GM21423 (cell line): ENCODE results near the gene TSPAN11.
"Not testable (repeated sequence)": the region's sequence is repeated elsewhere in the genome, so short reads cannot be mapped to it uniquely, and the experiment has no call there.

Source experiments
- ATAC-seq: cut with Tn5 transposase; IDR thresholded peaks from one replicate; pipeline ENCODE4 v1.9.1; 2021; ENCODE audit warnings: mild to moderate bottlenecking, moderate library complexity; ENCODE audit not compliant: unreplicated experiment

The TSPAN11 gene, protein sequence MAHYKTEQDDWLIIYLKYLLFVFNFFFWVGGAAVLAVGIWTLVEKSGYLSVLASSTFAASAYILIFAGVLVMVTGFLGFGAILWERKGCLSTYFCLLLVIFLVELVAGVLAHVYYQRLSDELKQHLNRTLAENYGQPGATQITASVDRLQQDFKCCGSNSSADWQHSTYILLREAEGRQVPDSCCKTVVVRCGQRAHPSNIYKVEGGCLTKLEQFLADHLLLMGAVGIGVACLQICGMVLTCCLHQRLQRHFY

DNA sequence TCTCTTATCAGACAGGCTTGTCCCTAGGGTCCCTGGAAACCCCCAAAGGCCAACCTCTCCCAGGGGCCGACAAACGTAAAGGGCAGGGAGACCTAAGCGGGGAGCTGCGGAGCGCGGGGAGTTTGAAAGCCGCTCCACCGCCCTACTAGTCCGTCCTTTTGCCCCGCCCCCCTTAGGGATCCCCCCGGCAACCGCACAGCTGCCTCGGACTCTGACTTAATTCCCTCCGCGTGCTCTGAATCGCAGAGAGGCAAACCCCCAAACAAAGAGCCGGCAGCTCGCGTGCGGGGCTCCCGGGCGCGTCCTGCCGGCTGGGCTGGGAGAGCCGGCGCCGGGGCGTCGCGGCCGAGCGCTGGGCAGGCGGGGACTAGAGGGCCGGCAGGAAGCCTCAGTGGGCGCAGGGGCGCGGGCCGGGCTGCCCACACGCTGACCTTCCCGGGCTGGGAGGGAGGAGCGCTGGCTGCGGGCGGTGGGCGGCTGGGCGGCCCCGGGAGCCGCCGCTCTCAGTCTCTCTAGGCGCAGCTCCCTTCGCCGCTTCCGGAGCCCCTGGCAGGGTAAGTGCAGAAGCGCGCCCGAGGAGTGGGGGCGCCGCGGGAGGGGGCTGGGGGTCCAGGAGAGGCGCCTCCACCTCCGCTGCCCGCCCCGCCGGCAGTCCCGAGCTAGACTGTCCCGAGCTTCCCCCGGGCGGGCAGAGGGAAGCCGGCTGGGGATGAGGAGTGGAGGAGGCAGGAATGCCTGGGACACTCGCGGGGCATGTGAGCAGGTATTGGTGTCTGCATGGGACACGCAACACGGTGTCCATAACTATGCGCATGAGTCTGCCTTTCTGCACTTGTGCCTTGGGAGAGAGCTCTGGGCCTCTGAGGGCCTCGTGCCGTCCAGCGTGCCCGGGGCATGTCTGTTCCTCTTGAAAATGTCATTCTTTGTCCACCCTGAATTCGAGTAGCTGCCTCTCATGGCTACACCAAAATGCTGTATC, at the start of gene TSPAN11:
TSPAN11 (plus strand) TSS at position 506 of the 979 bp plus-strand sequence. CDS start 27,244 bp downstream, outside the sequence.
- ATAC-seq = no peak

DNA sequence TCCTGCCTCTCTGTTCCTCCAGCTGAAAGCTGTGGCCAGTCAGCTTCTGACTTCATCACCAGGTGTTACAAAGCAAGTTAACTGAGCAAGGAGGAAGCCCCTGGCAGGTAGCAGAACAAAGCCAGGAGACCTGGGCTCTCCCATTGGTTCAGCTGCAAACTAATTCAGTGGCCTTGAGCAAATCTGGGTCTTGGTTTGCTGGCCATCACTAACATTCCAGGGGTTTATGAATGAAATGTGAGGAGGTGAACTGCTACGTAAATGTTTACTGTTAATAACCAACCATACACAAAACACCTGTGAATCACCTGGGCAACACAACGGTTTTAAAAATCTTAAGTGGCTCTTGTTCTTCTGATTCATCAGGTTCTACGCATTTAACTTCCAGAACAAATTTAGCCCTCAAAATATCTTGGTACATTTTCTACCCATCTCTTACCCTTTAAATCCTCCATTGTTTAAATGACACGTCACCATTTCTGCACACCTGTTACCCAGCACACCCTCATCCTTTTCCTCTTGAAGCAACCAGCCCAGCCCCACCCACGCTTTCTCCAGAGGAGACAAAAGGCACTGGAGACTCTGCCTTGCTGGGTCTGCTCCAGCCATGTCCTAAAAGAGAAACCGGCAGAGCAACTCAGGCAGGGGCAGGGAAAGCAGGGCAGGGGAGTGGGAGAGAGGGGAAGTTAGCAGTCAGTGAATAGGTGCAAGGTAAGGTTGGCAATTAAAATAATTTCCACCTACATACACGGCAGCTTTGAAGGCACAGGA, 49.3 kb upstream of the TSPAN11 start:
- ATAC-seq = no peak

DNA sequence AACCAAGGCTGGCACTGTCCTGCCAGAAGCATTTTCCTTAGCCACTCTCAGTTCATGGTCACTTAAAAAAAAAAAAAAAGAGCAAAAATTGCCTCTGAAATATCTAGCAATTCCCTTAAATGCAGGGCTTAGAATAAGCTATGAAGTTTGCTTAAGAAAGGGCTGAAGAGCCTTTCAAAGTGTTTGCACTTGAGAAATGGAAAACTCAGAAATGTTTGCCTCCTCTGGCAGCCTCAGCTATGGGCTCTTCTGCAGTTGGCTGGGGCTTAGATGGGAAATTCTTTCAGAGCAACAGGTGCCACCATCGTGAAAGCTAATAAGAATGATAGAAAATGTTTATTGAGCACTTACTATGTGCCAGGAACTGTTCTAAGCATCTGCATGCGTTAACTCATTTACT, 48.5 kb upstream of the TSPAN11 start:
- no peak for ATAC-seq

DNA sequence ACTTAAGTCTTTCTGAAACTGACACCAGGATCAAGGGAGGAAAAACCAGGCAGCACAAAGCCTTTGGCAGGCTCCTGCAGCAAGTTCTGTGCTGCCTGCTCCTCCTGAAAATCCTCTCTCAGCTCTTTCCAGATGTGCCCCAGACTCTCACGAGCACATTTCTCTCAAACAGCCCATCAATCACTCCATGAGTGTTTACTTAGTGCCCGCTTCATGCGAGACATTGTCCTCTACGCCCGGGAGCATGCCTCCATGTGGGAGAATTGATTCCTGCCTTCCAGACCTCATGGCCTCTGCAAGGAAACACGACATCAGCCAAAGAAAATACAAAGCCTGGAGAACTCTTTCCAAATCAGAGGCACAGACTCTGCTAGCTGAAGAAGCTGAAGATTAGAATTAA, 46.5 kb upstream of the TSPAN11 start:
- no peak for ATAC-seq

DNA sequence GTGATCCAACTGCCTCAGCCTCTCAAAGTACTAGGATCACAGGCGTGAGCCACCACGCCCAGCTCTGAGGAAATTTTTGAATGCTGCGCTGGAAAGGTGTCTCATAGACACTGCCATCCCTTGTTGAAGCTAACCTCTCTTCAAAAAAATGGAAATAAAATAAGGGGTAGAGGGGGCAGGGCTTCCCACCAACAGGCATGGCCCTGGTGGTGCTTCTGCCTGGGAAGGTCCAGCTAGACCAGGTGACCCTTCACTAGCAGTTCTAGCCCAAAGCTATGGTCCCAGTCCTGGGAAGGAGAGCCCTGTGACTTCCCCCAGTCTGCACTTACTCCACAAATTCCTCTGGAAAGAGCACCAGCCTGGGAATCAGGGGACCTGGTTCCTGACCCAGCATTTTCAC, 45.7 kb upstream of the TSPAN11 start:
- no peak for ATAC-seq

DNA sequence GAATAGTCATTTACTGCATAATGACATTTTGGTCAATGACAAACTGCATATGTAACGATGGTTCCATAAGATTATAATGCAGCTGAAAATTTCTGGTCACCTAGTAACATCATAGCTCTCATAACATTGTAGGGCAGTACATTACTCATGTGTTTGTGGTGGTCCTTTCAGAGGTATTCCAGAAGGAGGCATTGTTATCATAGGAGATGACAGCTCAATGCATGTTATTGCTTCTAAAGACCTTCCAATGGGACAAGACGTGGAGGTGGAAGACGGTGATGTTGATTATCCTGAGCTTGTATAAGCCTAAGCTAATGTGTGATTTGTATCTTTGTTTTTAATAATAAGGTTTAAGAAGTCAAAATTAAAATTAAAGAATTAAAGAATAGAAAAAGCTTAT, 43.8 kb upstream of the TSPAN11 start:
- ATAC-seq = no peak

DNA sequence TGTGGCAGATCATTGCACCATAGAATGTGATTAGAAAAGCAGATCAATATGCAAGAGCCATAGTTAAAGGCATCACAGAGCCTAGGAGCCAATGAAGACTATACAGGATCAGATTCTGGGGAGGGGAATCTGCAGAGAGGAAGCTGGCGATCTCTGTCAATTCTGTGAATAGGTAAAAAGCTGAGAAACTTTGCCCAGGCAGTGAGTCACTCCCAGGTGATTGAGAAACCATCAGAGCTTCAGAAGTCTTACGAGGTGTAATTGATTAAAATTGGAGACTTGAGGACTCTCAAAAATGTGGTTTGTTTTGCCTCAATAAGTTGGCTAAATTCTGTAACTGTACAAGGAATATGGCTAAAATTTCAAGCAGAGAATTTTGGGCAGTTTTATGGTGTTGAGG, 41.7 kb upstream of the TSPAN11 start:
- ATAC-seq = no peak

DNA sequence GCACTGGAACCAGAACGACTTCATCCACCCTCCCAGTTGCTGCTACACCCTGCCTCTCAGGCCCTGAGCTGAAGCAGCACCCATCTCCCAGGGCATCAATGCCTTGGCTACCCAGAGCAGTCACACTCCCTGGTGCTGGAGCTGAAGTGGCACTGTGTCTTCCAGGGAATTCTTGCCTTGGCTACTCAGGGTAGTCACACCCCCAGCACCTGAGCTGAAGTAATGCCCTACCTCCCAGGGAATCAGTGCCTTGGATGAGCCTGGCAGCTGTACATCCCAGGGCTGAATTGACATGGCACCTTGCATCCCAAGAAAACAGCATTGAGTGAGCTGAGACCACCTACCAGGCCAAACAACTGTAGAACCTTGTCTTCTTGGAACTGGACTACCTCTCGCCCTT, 41.2 kb upstream of the TSPAN11 start:
- no peak for ATAC-seq

DNA sequence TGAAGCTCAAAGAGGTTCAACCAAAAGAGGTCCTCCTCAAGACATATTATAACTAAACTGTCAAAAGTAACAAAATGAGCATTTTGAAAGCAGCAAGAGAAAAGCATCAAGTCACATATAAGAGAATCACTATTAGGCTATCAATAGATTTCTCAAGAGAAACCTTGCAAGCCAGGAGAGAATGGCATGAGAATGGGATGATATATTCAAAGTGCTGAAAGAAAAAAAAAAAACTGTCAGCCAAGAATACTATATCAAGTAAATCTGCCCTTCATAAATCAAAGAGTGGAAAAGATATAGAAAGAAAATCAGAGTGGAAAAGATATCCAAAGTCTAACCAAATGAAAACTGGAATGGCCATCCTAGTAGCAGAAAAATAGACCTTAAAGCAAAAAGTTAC, 39.3 kb upstream of the TSPAN11 start:
- ATAC-seq = no peak

DNA sequence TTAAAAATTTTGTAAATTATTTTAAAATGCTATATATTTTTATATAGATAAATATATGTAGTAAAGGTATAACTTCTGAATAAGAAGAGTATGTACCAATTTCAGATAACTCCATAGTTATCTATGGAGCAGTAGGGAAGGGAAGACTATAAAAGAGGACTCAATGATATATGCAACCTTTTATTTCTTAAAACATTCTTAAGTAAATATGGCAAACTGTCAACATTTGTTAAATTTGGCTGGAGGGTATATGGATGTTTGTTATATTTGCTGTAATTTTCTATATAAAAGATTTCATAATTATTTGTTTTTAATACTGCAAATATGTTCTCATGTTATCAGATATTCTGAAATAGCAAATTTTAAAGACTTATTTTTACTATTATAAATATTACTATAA, 38.3 kb upstream of the TSPAN11 start:
- no peak for ATAC-seq

DNA sequence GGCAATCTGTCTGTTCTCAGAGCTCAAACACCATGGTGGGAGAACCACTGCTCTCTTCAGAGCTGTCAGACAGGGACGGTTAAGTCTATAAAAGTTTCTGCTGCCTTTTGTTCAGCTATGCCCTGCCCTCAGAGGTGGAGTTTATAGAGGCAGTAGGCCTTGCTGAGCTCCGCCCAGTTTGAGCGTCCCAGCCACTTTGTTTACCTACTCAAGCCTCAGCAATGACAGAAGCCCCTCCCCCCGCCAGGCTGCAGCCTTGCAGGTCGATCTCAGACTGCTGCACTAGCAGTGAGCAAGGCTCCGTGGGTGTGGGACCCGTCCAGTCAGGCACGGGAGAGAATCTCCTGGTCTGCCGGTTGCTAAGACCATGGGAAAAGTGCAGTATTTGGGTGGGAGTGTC, 32.0 kb upstream of the TSPAN11 start:
- ATAC-seq = not testable (repeated sequence)

DNA sequence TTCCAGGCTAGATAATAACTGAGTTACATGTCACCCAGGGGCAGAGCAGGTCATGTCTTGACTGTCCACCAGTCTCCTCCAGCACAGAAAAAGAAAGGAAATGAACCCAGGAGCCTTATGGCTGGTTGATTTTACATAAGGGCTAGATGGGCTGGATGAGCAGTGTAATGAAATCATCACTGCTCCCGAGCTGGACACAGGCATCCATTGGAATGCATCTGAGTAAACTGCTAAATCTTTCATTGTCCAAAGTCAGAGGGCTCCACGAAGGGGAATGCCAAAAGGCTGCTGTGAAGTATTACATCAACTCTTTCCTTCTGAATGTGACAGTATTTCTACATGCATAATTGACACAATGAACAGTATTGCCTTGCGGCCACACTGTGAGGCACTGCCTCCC, 30.1 kb upstream of the TSPAN11 start:
- no peak for ATAC-seq

DNA sequence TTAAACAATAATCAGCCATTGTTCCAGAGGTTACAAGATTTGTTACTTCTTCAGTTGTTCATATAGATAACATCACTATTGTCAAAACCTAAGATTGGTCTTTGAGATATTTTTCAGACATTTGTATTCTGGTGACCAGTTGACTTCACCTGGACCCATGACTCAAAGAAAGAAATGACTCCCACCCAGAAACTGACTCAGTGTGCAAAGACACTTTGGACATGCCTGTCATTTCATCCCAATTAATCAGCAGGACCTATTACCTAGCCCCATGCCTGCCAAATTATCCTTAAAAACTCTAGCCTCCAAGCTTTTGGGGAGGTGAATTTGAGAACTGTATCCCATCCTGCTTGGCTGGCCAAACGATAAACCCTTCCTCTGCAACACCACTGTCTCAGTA, 27.7 kb upstream of the TSPAN11 start:
- ATAC-seq = no peak

DNA sequence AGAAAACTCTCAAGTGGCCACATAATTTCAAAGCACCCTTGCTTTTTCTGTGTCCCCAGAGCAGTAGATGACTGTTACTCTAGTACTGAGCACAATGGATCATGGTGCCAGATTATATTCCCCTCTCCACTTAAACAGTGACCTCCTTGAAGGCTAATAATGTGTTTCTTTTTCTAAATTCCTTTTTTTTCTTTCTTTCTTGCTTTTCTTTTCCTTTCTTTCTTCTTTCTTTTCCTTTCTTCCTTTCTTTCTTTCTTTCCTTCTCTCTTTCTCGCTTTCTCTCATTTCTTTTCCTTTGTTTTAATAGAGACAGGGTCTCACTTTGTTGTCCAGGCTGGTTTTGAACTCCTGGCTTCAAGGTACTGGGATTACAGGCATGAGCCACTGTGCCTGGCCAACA, 26.2 kb upstream of the TSPAN11 start:
- no peak for ATAC-seq

DNA sequence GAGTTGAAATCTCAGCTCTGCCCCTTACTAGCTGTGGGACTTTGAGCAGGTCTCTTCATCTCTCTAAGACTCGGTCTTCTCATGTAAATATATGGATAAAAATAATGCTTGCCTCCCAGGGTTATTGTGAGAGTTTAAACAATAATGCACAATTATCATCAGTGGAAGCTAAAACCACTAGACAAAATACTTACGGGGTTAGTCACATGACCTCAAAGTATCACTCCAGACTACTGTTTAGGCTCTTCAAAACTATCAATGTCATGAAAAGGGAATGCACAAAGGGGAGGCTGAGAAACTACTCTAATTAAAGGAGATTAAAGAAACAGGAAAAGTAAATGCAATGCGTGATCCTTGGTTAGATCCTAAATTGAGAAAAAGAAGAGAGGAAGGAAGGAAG, 24.5 kb upstream of the TSPAN11 start:
- no peak for ATAC-seq

DNA sequence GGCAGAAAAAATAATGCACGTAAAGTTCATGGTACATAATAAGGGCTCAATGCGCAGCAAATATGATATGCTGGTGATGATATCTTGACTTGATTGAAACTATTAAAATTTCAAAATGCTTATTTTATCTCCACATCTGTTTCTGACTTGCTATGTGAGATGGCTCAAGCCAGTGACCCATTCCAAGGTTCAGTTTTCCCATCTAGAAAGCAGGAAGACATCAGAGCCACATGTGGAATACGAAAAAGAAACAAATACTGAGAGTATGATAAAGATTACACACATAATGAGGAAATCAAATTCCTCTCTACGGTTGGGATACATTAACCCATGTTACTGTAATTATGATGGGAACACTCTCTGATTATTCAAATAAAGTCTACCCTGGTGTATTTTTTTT, 24.0 kb upstream of the TSPAN11 start:
- no peak for ATAC-seq

DNA sequence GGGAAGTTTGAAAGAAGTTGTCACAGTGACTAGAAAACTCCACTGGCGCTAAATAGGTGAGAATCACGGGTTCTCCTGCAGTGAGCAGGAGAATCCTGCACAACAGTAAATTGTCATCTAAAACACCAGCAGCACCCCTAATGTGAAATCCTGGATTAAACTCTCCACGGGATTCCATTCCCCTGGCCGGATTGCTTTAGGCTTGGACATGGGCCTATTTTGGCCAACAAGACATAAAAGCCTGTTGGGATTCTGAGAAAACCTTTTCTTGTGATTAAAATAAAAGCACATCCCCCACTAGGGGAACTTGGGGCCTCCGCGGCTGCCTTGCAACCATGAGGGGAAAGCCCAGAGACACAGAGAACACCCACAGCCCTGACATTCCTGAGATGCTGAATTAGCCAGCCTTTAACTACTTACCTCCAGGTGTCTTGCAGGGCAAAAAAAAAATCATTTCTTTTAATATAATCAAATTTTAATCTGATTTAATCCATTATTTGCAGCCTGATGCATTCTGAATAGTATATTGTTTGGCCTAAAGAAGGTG, 21.0 kb upstream of the TSPAN11 start:
- ATAC-seq = no peak

DNA sequence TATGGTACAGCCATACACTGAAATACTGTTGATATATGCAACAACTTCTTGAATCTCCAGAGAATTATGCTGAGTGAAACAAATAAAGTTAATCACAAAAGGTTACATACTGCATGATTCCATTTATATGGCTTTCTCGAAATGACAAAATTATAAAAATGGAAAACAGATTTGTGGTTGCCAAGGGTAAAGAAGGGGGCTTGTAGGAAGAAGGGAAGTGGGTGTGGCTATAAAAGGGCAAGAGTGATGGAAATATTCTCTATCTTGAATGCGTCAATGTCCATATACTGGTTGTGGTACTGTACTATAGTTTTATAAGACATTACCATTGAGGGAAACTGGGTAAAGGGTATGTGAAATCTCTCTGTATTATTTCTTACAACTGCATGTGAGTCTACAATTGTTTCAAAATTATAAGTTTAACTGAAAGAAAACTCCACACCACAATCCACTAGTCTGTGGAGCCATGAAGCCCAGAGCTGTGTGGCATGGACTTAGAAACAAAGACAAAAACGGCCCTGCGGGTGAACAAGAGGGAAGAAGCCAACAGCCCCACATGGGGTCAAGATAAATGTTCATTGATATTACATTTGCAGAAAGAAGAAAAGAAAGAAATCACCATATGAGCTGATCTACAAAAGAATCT, 18.3 kb upstream of the TSPAN11 start:
- ATAC-seq = no peak

DNA sequence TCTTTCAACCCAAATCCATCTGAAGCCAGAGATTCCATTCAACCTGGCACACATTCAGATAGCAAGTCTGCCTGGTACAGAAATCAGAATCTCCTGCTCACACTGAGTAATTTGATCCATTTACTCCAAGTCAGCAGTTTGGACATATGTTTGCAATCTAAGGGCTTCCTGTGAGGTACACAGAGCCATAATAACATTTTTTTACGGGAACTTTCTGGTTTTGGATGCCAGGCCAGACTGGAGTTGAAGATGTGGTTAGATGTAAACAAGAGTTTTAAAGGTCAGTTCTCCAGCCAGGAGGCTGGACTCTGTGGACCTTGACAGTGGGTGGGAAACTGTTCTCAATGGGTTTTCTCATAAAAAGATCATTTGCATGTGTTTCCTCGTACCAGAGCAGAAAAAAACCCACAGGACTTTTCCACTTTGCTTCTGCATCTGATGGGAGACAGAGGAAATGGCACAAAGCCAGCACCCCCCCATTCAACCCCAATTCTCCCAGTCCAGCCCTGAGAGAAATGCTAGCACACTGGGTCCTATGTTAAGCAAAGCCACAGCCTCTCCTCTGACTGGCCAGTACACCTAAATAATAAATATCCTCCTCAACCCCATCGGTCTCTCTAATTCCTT, 17.7 kb upstream of the TSPAN11 start:
- no peak for ATAC-seq

DNA sequence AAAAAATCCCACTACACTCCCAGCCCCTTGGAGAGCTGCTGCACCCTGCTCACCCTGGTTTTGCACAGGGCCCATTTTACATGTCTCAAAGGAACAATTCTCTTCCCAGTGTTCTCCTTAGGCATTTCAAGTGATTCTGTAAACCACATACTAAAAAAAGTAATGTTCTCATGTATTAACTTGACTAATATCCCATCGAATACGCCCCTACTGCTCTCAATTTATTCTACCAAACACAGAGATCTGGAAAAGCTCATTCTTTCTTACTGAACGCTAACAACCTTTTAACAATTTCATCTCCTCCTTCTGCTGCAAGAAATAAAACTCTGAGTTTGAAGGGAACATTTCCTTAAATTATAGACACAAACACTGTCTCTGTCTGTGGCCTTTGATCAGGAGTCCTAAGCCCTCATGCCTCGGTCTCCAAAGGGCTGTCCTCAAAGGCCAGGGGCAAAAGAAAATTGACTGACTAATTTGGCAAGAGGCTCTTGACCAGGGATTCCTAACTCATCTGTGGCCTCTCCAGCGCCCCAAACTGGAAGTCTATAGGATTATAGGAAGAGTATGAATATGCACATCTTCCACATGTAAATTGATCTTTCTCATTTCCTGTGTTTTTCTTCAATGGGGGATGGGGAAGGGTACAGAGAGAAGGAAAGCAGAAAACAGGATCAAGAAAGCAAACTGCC, 17.1 kb upstream of the TSPAN11 start:
- no peak for ATAC-seq
